ENCODE measurements around the gene ALCAM.

The ALCAM gene

GRCh38 chr3:105366326-105367062, at the start of gene ALCAM:
Gene ALCAM (plus strand): TSS chr3:105366909.
- DNase-seq (ENCODE audit: low read depth in 1 of 2, low spot score in 1 of 2), result peak; percentile 59 to 72

- no peak for DNase-seq (ENCODE audit: low read depth in 1 of 2, low spot score in 1 of 2)
Measured at GRCh38 chr3:105317841-105318240, 48.9 kb upstream of the ALCAM start.

GRCh38 chr3:105322570-105323273, 44.0 kb upstream of the ALCAM start:
- DNase-seq (ENCODE audit: low read depth in 1 of 2, low spot score in 1 of 2), result no peak

GRCh38 chr3:105323274-105323599, 43.5 kb upstream of the ALCAM start:
- DNase-seq (ENCODE audit: low read depth in 1 of 2, low spot score in 1 of 2), result no peak

- DNase-seq (ENCODE audit: low read depth in 1 of 2, low spot score in 1 of 2), result no peak
Measured at GRCh38 chr3:105324951-105325350, 41.8 kb upstream of the ALCAM start.

- no peak for DNase-seq (ENCODE audit: low read depth in 1 of 2, low spot score in 1 of 2)
Measured at GRCh38 chr3:105327662-105328337, 38.9 kb upstream of the ALCAM start.

GRCh38 chr3:105328338-105328730, 38.4 kb upstream of the ALCAM start:
- DNase-seq (ENCODE audit: low read depth in 1 of 2, low spot score in 1 of 2), result no peak

- DNase-seq (ENCODE audit: low read depth in 1 of 2, low spot score in 1 of 2), result no peak
Measured at GRCh38 chr3:105332961-105333360, 33.7 kb upstream of the ALCAM start.

- DNase-seq (ENCODE audit: low read depth in 1 of 2, low spot score in 1 of 2), result no peak
Measured at GRCh38 chr3:105334138-105334882, 32.4 kb upstream of the ALCAM start.

- DNase-seq (ENCODE audit: low read depth in 1 of 2, low spot score in 1 of 2), result no peak
Measured at GRCh38 chr3:105339946-105340345, 26.8 kb upstream of the ALCAM start.

- no peak for DNase-seq (ENCODE audit: low read depth in 1 of 2, low spot score in 1 of 2)
Measured at GRCh38 chr3:105343991-105344390, 22.7 kb upstream of the ALCAM start.

GRCh38 chr3:105345156-105345555, 21.6 kb upstream of the ALCAM start:
- DNase-seq (ENCODE audit: low read depth in 1 of 2, low spot score in 1 of 2), result no peak

GRCh38 chr3:105347625-105348302, 18.9 kb upstream of the ALCAM start:
- no peak for DNase-seq (ENCODE audit: low read depth in 1 of 2, low spot score in 1 of 2)

- DNase-seq (ENCODE audit: low read depth in 1 of 2, low spot score in 1 of 2), result no peak
Measured at GRCh38 chr3:105348307-105348706, 18.4 kb upstream of the ALCAM start.

GRCh38 chr3:105349684-105350387, 16.9 kb upstream of the ALCAM start:
- DNase-seq (ENCODE audit: low read depth in 1 of 2, low spot score in 1 of 2), result no peak

- no peak for DNase-seq (ENCODE audit: low read depth in 1 of 2, low spot score in 1 of 2)
Measured at GRCh38 chr3:105351821-105352220, 14.9 kb upstream of the ALCAM start.

GRCh38 chr3:105352976-105353375, 13.7 kb upstream of the ALCAM start:
- DNase-seq (ENCODE audit: low read depth in 1 of 2, low spot score in 1 of 2), result no peak

- DNase-seq (ENCODE audit: low read depth in 1 of 2, low spot score in 1 of 2), result no peak
Measured at GRCh38 chr3:105353485-105354161, 13.1 kb upstream of the ALCAM start.

GRCh38 chr3:105354429-105354828, 12.3 kb upstream of the ALCAM start:
- no peak for DNase-seq (ENCODE audit: low read depth in 1 of 2, low spot score in 1 of 2)

Data from activated CD4-positive, alpha-beta T cell treated with anti-CD3 and anti-CD28 coated beads, Interleukin-2, amount 50 U/mL, for 24 hours (primary cell).